Neural cell (in vitro differentiated cells): ENCODE measurements around the gene SLC2A6. TPM values are rescaled to one million over a fixed set of nuclear protein-coding genes. Genes with fewer than 3 reads are reported as not detected.

ENCODE experiments used
- H2AFZ ChIP-seq: fragments of 200-600, 300-800 bp; sonication (generic), shearing (Covaris generic); 2 replicates; pipeline ENCODE4 v1.6.0; 2014; ENCODE audit warnings: low read depth, mild to moderate bottlenecking, antibody characterized with exemption, low read length, moderate library complexity
- H3F3A ChIP-seq: fragments of 200-600 bp; shearing (Covaris generic); 2 replicates; pipeline ENCODE4 v1.6.1; 2016; ENCODE audit warnings: mild to moderate bottlenecking, moderate library complexity, mixed read lengths, antibody characterized with exemption, low read length; ENCODE audit not compliant: insufficient read depth, poor library complexity, severe bottlenecking
- H3K27ac ChIP-seq: fragments of 200-600, 300-800 bp; sonication (generic), shearing (Covaris generic); 2 replicates; pipeline ENCODE4 v1.5.1; 2014; ENCODE audit warnings: mild to moderate bottlenecking, low read length, moderate library complexity
- H3K27me3 ChIP-seq: fragments of 300-800, 200-600 bp; sonication (generic), shearing (Covaris generic); 2 replicates; pipeline ENCODE4 v1.6.0; 2014; ENCODE audit warnings: mild to moderate bottlenecking, low read depth, low read length, moderate library complexity; ENCODE audit not compliant: insufficient read depth
- H3K36me3 ChIP-seq: fragments of 300-800, 200-600 bp; sonication (generic), shearing (Covaris generic); 2 replicates; pipeline ENCODE4 v1.5.1; 2014; ENCODE audit warnings: mild to moderate bottlenecking, antibody characterized with exemption, low read length, moderate library complexity; ENCODE audit not compliant: insufficient read depth
- H3K4me2 ChIP-seq: fragments of 300-800, 200-600 bp; sonication (generic), shearing (Covaris generic); 2 replicates; pipeline ENCODE4 v1.6.0; 2014; ENCODE audit warnings: mild to moderate bottlenecking, low read length
- H3K4me3 ChIP-seq: fragments of 300-800, 200-600 bp; sonication (generic), shearing (Covaris generic); 2 replicates; pipeline ENCODE4 v1.5.1; 2014; ENCODE audit warnings: mild to moderate bottlenecking, low read length, moderate library complexity
- H3K79me2 ChIP-seq: fragments of 200-600 bp; shearing (Covaris generic); replicated peaks from 2 replicates; pipeline ENCODE4 v1.6.0; 2014; ENCODE audit warnings: mild to moderate bottlenecking, low read length, moderate library complexity; ENCODE audit not compliant: insufficient read depth
- H3K9ac ChIP-seq: fragments of 300-800, 200-600 bp; sonication (generic), shearing (Covaris generic); 2 replicates; pipeline ENCODE4 v1.6.1; 2016; ENCODE audit warnings: mild to moderate bottlenecking, low read length, mixed read lengths
- H3K9me2 ChIP-seq: fragments of 200-600 bp; shearing (Covaris generic); 2 replicates; pipeline ENCODE4 v1.6.1; 2016; ENCODE audit warnings: mild to moderate bottlenecking, low read length, mixed read lengths; ENCODE audit not compliant: insufficient read depth
- H3K9me3 ChIP-seq: fragments of 200-600, 300-800 bp; sonication (generic), shearing (Covaris generic); 2 replicates; pipeline ENCODE4 v1.6.1; 2016; ENCODE audit warnings: mild to moderate bottlenecking, mixed run types, low read length, moderate library complexity, mixed read lengths
- H4K20me1 ChIP-seq: fragments of 200-600 bp; shearing (Covaris generic); 2 replicates; pipeline ENCODE4 v1.6.1; 2016; ENCODE audit warnings: mild to moderate bottlenecking, mixed run types; ENCODE audit not compliant: insufficient read depth
- EP300 ChIP-seq: fragments of 450-650 bp; conservative IDR thresholded peaks from 2 replicates; pipeline ENCODE4 v1.6.1; 2014; ENCODE audit warnings: antibody characterized with exemption, mild to moderate bottlenecking, moderate library complexity; ENCODE audit not compliant: poor library complexity, severe bottlenecking
- EZH2 ChIP-seq: fragments of 200-600, 300-800 bp; shearing (Covaris generic), sonication (generic); IDR thresholded peaks from 2 replicates; pipeline ENCODE4 v1.6.1; 2014; ENCODE audit warnings: antibody characterized with exemption, low read length, borderline replicate concordance, mild to moderate bottlenecking; ENCODE audit not compliant: insufficient read depth, poor library complexity, severe bottlenecking
- MXI1 ChIP-seq: fragments of 450-650 bp; conservative IDR thresholded peaks from 2 replicates; pipeline ENCODE4 v1.6.1; 2014; ENCODE audit warnings: antibody characterized with exemption, mild to moderate bottlenecking; ENCODE audit not compliant: poor library complexity, severe bottlenecking
- POLR2AphosphoS5 ChIP-seq: IDR thresholded peaks from 2 replicates; pipeline ENCODE4 v1.6.1; 2012
- RAD21 ChIP-seq: fragments of 450-650 bp; conservative IDR thresholded peaks from 2 replicates; pipeline ENCODE4 v1.6.1; 2014; ENCODE audit warnings: antibody characterized with exemption, mild to moderate bottlenecking, moderate library complexity
- SMC3 ChIP-seq: fragments of 450-650 bp; conservative IDR thresholded peaks from 2 replicates; pipeline ENCODE4 v1.6.1; 2014; ENCODE audit warnings: antibody characterized with exemption, mild to moderate bottlenecking, moderate library complexity; ENCODE audit not compliant: poor library complexity
- TAF1 ChIP-seq: IDR thresholded peaks from 2 replicates; pipeline ENCODE4 v1.6.1; 2012; ENCODE audit warnings: low read depth
- polyA plus RNA-seq: library from polyadenylated mRNA; depleted of rRNA; stranded (reverse); fragments of >200 nt; gene quantifications from 2 replicates; pipeline ENCODE4 v1.2.3, GENCODE V29; 2014
- TF ChIP-seq, protein P1 (sequence below): IDR thresholded peaks from 2 replicates; pipeline ENCODE4 v1.6.1; 2012; ENCODE audit warnings: borderline replicate concordance
- TF ChIP-seq, protein P2 (sequence below): fragments of 450-650 bp; IDR thresholded peaks from 2 replicates; pipeline ENCODE4 v1.5.1; 2014; ENCODE audit warnings: antibody characterized with exemption, mild to moderate bottlenecking, moderate library complexity; ENCODE audit not compliant: poor library complexity, severe bottlenecking

SLC2A6 gene
- polyA plus RNA-seq, 1 donor from 2014 or later, result 11.5 TPM

DNA sequence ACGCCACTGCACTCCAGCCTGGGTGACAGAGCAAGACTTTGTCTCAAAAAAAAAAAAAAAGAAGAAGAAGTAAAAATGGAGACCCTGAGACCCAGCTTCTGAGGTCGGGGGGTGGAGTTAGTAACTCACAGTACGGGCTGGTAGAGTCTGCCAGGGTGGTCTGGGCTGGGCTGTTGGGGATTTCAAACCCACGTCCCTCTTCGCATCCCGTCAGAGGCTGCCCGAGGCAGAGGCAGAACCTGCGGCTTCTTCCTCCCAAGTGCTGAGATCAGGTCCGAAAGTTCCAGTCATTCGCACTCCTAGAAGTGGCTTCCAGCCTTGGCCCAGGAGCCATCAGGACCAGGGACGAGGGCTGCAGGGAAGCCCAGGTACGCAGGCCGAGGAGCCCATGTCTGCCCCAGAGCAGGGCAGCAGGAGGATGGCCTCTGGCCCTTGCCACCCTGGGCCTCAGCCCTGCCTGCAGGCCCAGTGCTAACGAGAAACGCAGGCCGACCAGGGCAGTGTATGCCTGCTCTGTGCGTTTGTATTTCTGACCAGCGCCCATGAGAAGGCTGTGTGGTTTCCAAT is 9.9 kb upstream of the SLC2A6 start:
- H2AFZ ChIP-seq, result no peak overlapping the region
- TF ChIP-seq SMC3 (no peak), RAD21 (no peak), EZH2 (no peak), POLR2AphosphoS5 (no peak), MXI1 (no peak), TAF1 (no peak), EP300 (no peak)
- TF ChIP-seq, protein P1, sequence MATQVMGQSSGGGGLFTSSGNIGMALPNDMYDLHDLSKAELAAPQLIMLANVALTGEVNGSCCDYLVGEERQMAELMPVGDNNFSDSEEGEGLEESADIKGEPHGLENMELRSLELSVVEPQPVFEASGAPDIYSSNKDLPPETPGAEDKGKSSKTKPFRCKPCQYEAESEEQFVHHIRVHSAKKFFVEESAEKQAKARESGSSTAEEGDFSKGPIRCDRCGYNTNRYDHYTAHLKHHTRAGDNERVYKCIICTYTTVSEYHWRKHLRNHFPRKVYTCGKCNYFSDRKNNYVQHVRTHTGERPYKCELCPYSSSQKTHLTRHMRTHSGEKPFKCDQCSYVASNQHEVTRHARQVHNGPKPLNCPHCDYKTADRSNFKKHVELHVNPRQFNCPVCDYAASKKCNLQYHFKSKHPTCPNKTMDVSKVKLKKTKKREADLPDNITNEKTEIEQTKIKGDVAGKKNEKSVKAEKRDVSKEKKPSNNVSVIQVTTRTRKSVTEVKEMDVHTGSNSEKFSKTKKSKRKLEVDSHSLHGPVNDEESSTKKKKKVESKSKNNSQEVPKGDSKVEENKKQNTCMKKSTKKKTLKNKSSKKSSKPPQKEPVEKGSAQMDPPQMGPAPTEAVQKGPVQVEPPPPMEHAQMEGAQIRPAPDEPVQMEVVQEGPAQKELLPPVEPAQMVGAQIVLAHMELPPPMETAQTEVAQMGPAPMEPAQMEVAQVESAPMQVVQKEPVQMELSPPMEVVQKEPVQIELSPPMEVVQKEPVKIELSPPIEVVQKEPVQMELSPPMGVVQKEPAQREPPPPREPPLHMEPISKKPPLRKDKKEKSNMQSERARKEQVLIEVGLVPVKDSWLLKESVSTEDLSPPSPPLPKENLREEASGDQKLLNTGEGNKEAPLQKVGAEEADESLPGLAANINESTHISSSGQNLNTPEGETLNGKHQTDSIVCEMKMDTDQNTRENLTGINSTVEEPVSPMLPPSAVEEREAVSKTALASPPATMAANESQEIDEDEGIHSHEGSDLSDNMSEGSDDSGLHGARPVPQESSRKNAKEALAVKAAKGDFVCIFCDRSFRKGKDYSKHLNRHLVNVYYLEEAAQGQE, result no peak
- TF ChIP-seq, protein P2, sequence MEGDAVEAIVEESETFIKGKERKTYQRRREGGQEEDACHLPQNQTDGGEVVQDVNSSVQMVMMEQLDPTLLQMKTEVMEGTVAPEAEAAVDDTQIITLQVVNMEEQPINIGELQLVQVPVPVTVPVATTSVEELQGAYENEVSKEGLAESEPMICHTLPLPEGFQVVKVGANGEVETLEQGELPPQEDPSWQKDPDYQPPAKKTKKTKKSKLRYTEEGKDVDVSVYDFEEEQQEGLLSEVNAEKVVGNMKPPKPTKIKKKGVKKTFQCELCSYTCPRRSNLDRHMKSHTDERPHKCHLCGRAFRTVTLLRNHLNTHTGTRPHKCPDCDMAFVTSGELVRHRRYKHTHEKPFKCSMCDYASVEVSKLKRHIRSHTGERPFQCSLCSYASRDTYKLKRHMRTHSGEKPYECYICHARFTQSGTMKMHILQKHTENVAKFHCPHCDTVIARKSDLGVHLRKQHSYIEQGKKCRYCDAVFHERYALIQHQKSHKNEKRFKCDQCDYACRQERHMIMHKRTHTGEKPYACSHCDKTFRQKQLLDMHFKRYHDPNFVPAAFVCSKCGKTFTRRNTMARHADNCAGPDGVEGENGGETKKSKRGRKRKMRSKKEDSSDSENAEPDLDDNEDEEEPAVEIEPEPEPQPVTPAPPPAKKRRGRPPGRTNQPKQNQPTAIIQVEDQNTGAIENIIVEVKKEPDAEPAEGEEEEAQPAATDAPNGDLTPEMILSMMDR, result no peak

DNA sequence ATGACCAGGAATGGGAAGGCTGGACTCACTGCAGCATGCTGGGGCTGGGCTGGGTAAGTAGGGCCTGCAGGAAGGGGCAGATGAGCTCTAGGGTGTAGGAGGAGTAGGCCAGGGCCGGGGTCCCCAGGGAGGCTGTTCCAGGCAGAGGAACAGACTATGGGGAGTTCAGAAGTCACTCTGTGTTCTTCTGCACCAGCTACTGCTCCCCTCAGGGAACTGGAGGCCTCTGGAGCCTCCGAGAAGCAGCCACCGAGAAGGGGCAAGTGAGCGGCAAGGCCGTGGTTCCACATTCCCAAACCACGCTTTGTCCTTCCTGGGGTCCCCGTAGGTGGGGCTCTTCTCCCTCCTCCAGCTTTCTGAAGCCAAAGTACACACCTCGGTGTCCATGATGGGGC is 8.4 kb upstream of the SLC2A6 start:
- Histone ChIP-seq H3K79me2 (no peaks in the 10 kb centered on the region), H3K36me3 (no peaks in the 10 kb centered on the region), H3K9ac (no peak overlapping the region), H3F3A (no peaks in the 10 kb centered on the region), H3K27ac (no peak overlapping the region), H3K9me3 (no peaks in the 10 kb centered on the region), H3K9me2 (no peaks in the 10 kb centered on the region), H3K4me3 (no peak overlapping the region), H3K4me2 (no peak overlapping the region), H4K20me1 (no peaks in the 10 kb centered on the region), H2AFZ (no peak overlapping the region), H3K27me3 (no peaks in the 10 kb centered on the region)
- TF ChIP-seq TAF1 (no peak), MXI1 (no peak), EZH2 (no peak)
- TF ChIP-seq, protein P2, result no peak

More for the DNA sequence above, 9.9 kb upstream of the SLC2A6 start:
- Histone ChIP-seq H3F3A (no peaks in the 10 kb centered on the region), H3K36me3 (no peaks in the 10 kb centered on the region), H3K27ac (no peak overlapping the region), H3K27me3 (no peaks in the 10 kb centered on the region), H3K9me2 (no peaks in the 10 kb centered on the region), H3K9me3 (no peaks in the 10 kb centered on the region), H3K4me3 (no peak overlapping the region), H4K20me1 (no peaks in the 10 kb centered on the region), H3K4me2 (no peak overlapping the region), H3K9ac (no peak overlapping the region), H3K79me2 (no peaks in the 10 kb centered on the region)
